Measurements from ENCODE around the gene HOXD9.

Gene HOXD9

GRCh38 chr2:176123411-176124109 is 1.0 kb downstream of the HOXD9 start:
- H3K4me3 ChIP-seq (ENCODE audit: low read depth, low read length) = no peak overlapping the region
- DNase-seq (ENCODE audit: low read depth) = no peak
- no peak for TF ChIP-seq CTCF (IDR thresholded peaks at IDR 0.05; ENCODE audit: control insufficient read depth, extremely low read depth, insufficient read depth)

- DNase-seq (ENCODE audit: low read depth) = no peak
- no peak for TF ChIP-seq CTCF (IDR thresholded peaks at IDR 0.05; ENCODE audit: control insufficient read depth, extremely low read depth, insufficient read depth)
- no peak overlapping the region for H3K4me3 ChIP-seq (ENCODE audit: low read depth, low read length)
These were observed 1.8 kb downstream of the HOXD9 start for GRCh38 chr2:176124110-176124946.

GRCh38 chr2:176124947-176125771 is 2.6 kb downstream of the HOXD9 start:
- no peak overlapping the region for H3K4me3 ChIP-seq (ENCODE audit: low read depth, low read length)
- no peak for TF ChIP-seq CTCF (IDR thresholded peaks at IDR 0.05; ENCODE audit: control insufficient read depth, extremely low read depth, insufficient read depth)
- no peak for DNase-seq (ENCODE audit: low read depth)

GRCh38 chr2:176125772-176126054 is 3.2 kb downstream of the HOXD9 start:
- no peak for TF ChIP-seq CTCF (IDR thresholded peaks at IDR 0.05; ENCODE audit: control insufficient read depth, extremely low read depth, insufficient read depth)
- H3K4me3 ChIP-seq (ENCODE audit: low read depth, low read length) = no peak overlapping the region
- DNase-seq (ENCODE audit: low read depth) = no peak

- no peak overlapping the region for H3K4me3 ChIP-seq (ENCODE audit: low read depth, low read length)
- DNase-seq (ENCODE audit: low read depth) = no peak
These were observed 4.6 kb downstream of the HOXD9 start for GRCh38 chr2:176126929-176127773.

More at GRCh38 chr2:176126929-176127773, 4.6 kb downstream of the HOXD9 start:
- peak; percentile 74 for TF ChIP-seq CTCF (IDR thresholded peaks at IDR 0.05; ENCODE audit: control insufficient read depth, extremely low read depth, insufficient read depth)
